H1 (cell line): ENCODE measurements around the gene NFKBIZ. TPM values are rescaled to one million over a fixed set of nuclear protein-coding genes. Genes with fewer than 3 reads are reported as not detected.

Source experiments
- CBX5 ChIP-seq: fragments of 300-800, 300-1000 bp; sonication (generic); IDR thresholded peaks from 2 replicates; pipeline ENCODE4 v1.7.1; 2016; ENCODE audit warnings: antibody characterized with exemption, low read length, low read depth
- CBX8 ChIP-seq: fragments of 300-800, 300-1000 bp; sonication (generic); IDR thresholded peaks from 2 replicates; pipeline ENCODE4 v1.7.1; 2016; ENCODE audit warnings: low read depth, low read length, borderline replicate concordance
- CREB1 ChIP-seq: IDR thresholded peaks from 2 replicates; pipeline ENCODE4 v1.6.1; 2012; ENCODE audit warnings: inconsistent platforms
- CTCF ChIP-seq, 3 experiments: IDR thresholded peaks; 1 replicate in 2 of 3; 2 replicates in 1 of 3; pipeline versions ENCODE4 v1.5.1 to v1.6.1; 2011; ENCODE audit warnings: low read length in 3 of 3, mild to moderate bottlenecking in 3 of 3, inconsistent platforms in 2 of 3, low read depth in 1 of 3, moderate library complexity in 1 of 3; ENCODE audit not compliant: insufficient read depth in 1 of 3; ENCODE audit errors: control extremely low read depth in 1 of 3
- EGR1 ChIP-seq: IDR thresholded peaks from 2 replicates; pipeline ENCODE4 v1.6.1; 2011; ENCODE audit warnings: low read depth, low read length, borderline replicate concordance
- FOSL1 ChIP-seq: IDR thresholded peaks from 2 replicates; pipeline ENCODE4 v1.6.1; 2011; ENCODE audit warnings: mild to moderate bottlenecking, low read depth, low read length, moderate library complexity; ENCODE audit not compliant: insufficient read depth
- KDM5A ChIP-seq: fragments of 200-600 bp; IDR thresholded peaks from 2 replicates; pipeline ENCODE4 v1.7.1; 2012; ENCODE audit warnings: mild to moderate bottlenecking, low read length, inconsistent platforms, mixed read lengths
- PHF8 ChIP-seq: fragments of 200-600 bp; sonication (generic); conservative IDR thresholded peaks from 2 replicates; pipeline ENCODE4 v1.7.1; 2012; ENCODE audit warnings: low read depth, mild to moderate bottlenecking, inconsistent platforms, low read length, moderate library complexity
- SIX5 ChIP-seq: IDR thresholded peaks from 2 replicates; pipeline ENCODE4 v1.6.1; 2011; ENCODE audit warnings: mild to moderate bottlenecking, low read depth, low read length
- SP4 ChIP-seq: IDR thresholded peaks from 2 replicates; pipeline ENCODE4 v1.6.1; 2012; ENCODE audit warnings: low read length, inconsistent platforms
- TBP ChIP-seq: IDR thresholded peaks from 2 replicates; pipeline ENCODE4 v1.6.1; 2011; ENCODE audit warnings: low read depth, low read length, improper control_type of control experiment
- polyA plus RNA-seq, 7 experiments: library from polyadenylated mRNA; depleted of rRNA in 3 of 7; stranded (reverse) in 5 of 7; unstranded in 2 of 7; fragments of >200 nt in 5 of 7; fragments of 200-250 nt in 2 of 7; gene quantifications; 1 replicate in 5 of 7; 2 replicates in 1 of 7; 4 replicates in 1 of 7; pipeline versions ENCODE4 v1.2.1 to v1.2.3, GENCODE V29; 2011 to 2013; ENCODE audit warnings: missing spikeins in 2 of 7, mixed read lengths in 2 of 7
- total RNA-seq: library from RNA; stranded (reverse); fragmentation: NEBNext Ultra II Directional; extraction: Animal tissue kit (Norgen Biotek cat#: 25700); gene quantifications from 2 replicates; pipeline ENCODE4 v1.2.1, GENCODE V29; 2021

Gene NFKBIZ
- total and polyA plus RNA-seq, 2 of the 8 experiments (the other 6 are each of a cell fraction or from before 2014, with no cell fraction given) = 7.2 to 24.5 TPM

GRCh38 chr3:101809178-101810021 lies 39.9 kb upstream of the NFKBIZ start (continued):
- TF ChIP-seq CTCF (IDR thresholded peaks at IDR 0.05; ENCODE audit: control extremely low read depth in 1 of 3, insufficient read depth in 1 of 3, low read depth in 1 of 3, low read length in 3 of 3) = peak in 2 of 3 experiments; percentile 44 to 59; a peak in 2 of 4 replicates
- no peak for TF ChIP-seq CBX5
- no peak for TF ChIP-seq TBP
- TF ChIP-seq CREB1 = no peak
- no peak for TF ChIP-seq CBX8
- TF ChIP-seq SP4 = no peak
- no peak for TF ChIP-seq SIX5
- no peak for TF ChIP-seq PHF8
- TF ChIP-seq EGR1 = 0 out of 2 replicates have a peak, but pooled peaks have one; percentile 15
- no peak for TF ChIP-seq FOSL1
- no peak for TF ChIP-seq KDM5A
